NCI-H1048 (cell line): ENCODE results near the gene CSGALNACT2.

Source experiments
- DNase-seq: peaks from one replicate; lab custom pipeline; 2025; lab: John Stamatoyannopoulos, UW

Gene CSGALNACT2

GRCh38 chr10:43204042-43204942 lies 66.0 kb downstream of the CSGALNACT2 start:
- DNase-seq = no peak

- no peak for DNase-seq
Observed at GRCh38 chr10:43204943-43205671, 66.9 kb downstream of the CSGALNACT2 start.

- no peak for DNase-seq
Observed at GRCh38 chr10:43205681-43206390, 67.6 kb downstream of the CSGALNACT2 start.

GRCh38 chr10:43206391-43207235 lies 68.4 kb downstream of the CSGALNACT2 start:
- DNase-seq = no peak

- DNase-seq = no peak
Observed at GRCh38 chr10:43208147-43209073, 70.2 kb downstream of the CSGALNACT2 start.

- DNase-seq = no peak
Observed at GRCh38 chr10:43209074-43209455, 70.8 kb downstream of the CSGALNACT2 start.

- no peak for DNase-seq
Observed at GRCh38 chr10:43209651-43210141, 71.5 kb downstream of the CSGALNACT2 start.

- DNase-seq = no peak
Observed at GRCh38 chr10:43210556-43210955, 72.3 kb downstream of the CSGALNACT2 start.

GRCh38 chr10:43211030-43211429 lies 72.8 kb downstream of the CSGALNACT2 start:
- no peak for DNase-seq

GRCh38 chr10:43211431-43212042 lies 73.3 kb downstream of the CSGALNACT2 start:
- DNase-seq = no peak

GRCh38 chr10:43212043-43212721 lies 73.9 kb downstream of the CSGALNACT2 start:
- DNase-seq = no peak

GRCh38 chr10:43214071-43214955 lies 76.1 kb downstream of the CSGALNACT2 start:
- no peak for DNase-seq

- DNase-seq = no peak
Observed at GRCh38 chr10:43214956-43215561, 76.8 kb downstream of the CSGALNACT2 start.

GRCh38 chr10:43215758-43216455 lies 77.7 kb downstream of the CSGALNACT2 start:
- DNase-seq = no peak

GRCh38 chr10:43216931-43217562 lies 78.8 kb downstream of the CSGALNACT2 start:
- no peak for DNase-seq

GRCh38 chr10:43217563-43218205 lies 79.4 kb downstream of the CSGALNACT2 start:
- DNase-seq = no peak
